Mesendoderm (in vitro differentiated cells): ENCODE results near the gene SDK1.

Experiments used
- DNase-seq: peaks from one replicate; pipeline ENCODE4 v3.0.0; 2013
- H2AK5ac ChIP-seq: 2 replicates; pipeline ENCODE4 v1.6.1; 2013; ENCODE audit warnings: low read length, inconsistent platforms
- H2BK120ac ChIP-seq: 2 replicates; pipeline ENCODE4 v1.6.1; 2013; ENCODE audit warnings: low read depth, mild to moderate bottlenecking, low read length, moderate library complexity, mixed read lengths
- H2BK15ac ChIP-seq: replicated peaks from 2 replicates; pipeline ENCODE4 v1.6.1; 2013; ENCODE audit warnings: low read depth, mild to moderate bottlenecking, moderate library complexity
- H2BK5ac ChIP-seq: 2 replicates; pipeline ENCODE4 v1.6.1; 2013; ENCODE audit warnings: low read length, inconsistent platforms
- H3K18ac ChIP-seq: 2 replicates; pipeline ENCODE4 v1.6.1; 2013; ENCODE audit warnings: mild to moderate bottlenecking, low read length, mixed read lengths
- H3K23ac ChIP-seq: one replicate; pipeline ENCODE4 v1.6.1; 2013; ENCODE audit warnings: low read length
- H3K27ac ChIP-seq: 2 replicates; pipeline ENCODE4 v1.5.1; 2013; ENCODE audit warnings: low read depth, mild to moderate bottlenecking, inconsistent platforms, low read length, moderate library complexity
- H3K27me3 ChIP-seq: 2 replicates; pipeline ENCODE4 v1.6.1; 2013; ENCODE audit warnings: low read length, control low read depth, mild to moderate bottlenecking, inconsistent platforms; ENCODE audit not compliant: insufficient read depth, poor library complexity
- H3K36me3 ChIP-seq: 2 replicates; pipeline ENCODE4 v1.6.1; 2013; ENCODE audit warnings: low read length, inconsistent platforms; ENCODE audit not compliant: control insufficient read depth, insufficient read depth
- H3K4ac ChIP-seq: one replicate; pipeline ENCODE4 v1.6.1; 2013; ENCODE audit warnings: low read depth, mild to moderate bottlenecking, low read length, moderate library complexity
- H3K4me1 ChIP-seq: 2 replicates; pipeline ENCODE4 v1.6.1; 2013; ENCODE audit warnings: low read depth, low read length, inconsistent platforms; ENCODE audit not compliant: control insufficient read depth
- H3K4me2 ChIP-seq: 2 replicates; pipeline ENCODE4 v1.6.1; 2013; ENCODE audit warnings: low read length
- H3K4me3 ChIP-seq: 2 replicates; pipeline ENCODE4 v1.5.1; 2013; ENCODE audit warnings: mild to moderate bottlenecking, low read length
- H3K56ac ChIP-seq: one replicate; pipeline ENCODE4 v1.6.1; 2013; ENCODE audit warnings: low read length
- H3K79me1 ChIP-seq: 2 replicates; pipeline ENCODE4 v1.6.1; 2013; ENCODE audit warnings: low read length, inconsistent platforms
- H3K79me2 ChIP-seq: 2 replicates; pipeline ENCODE4 v1.6.1; 2013; ENCODE audit warnings: mild to moderate bottlenecking, low read length; ENCODE audit not compliant: control insufficient read depth, insufficient read depth
- H3K9ac ChIP-seq: 2 replicates; pipeline ENCODE4 v1.6.1; 2013; ENCODE audit warnings: low read length, inconsistent platforms
- H4K5ac ChIP-seq: one replicate; pipeline ENCODE4 v1.6.1; 2013; ENCODE audit warnings: low read length
- H4K8ac ChIP-seq: one replicate; pipeline ENCODE4 v1.6.1; 2013; ENCODE audit warnings: low read depth, mild to moderate bottlenecking, control low read depth, low read length, moderate library complexity
- WGBS: extraction: QIAGEN DNeasy Blood & Tissue Kit; methylation state at CpG from one replicate; pipeline ENCODE4 v1.1.7; 2013; ENCODE audit warnings: low lambda C conversion rate, missing lambda C conversion rate; ENCODE audit not compliant: insufficient coverage; ENCODE audit errors: extremely low coverage; 5-methylcytosine and 5-hydroxymethylcytosine counted together

SDK1 gene

GRCh38 chr7:3282457-3282856 is 18.6 kb upstream of the SDK1 start:
- Histone ChIP-seq H3K18ac (no peak overlapping the region), H3K56ac (no peak overlapping the region), H3K27ac (no peak overlapping the region), H2AK5ac (no peak overlapping the region), H3K79me1 (no peaks in the 10 kb centered on the region), H3K27me3 (no peaks in the 10 kb centered on the region), H4K8ac (no peak overlapping the region), H4K5ac (no peak overlapping the region), H3K79me2 (no peaks in the 10 kb centered on the region), H3K36me3 (no peaks in the 10 kb centered on the region), H2BK120ac (no peak overlapping the region), H3K9ac (no peak overlapping the region), H2BK15ac (no peak overlapping the region), H3K23ac (no peak overlapping the region), H3K4me3 (no peak overlapping the region), H3K4me1 (no peaks in the 10 kb centered on the region), H3K4ac (no peak overlapping the region), H2BK5ac (no peak overlapping the region), H3K4me2 (no peak overlapping the region)
- no peak for DNase-seq
- no CpG with 5 or more reads among the region's 7 CpGs for WGBS

- no peak overlapping the region for H3K4me3 ChIP-seq
- H3K27ac ChIP-seq = no peak overlapping the region
- DNase-seq = no peak
- no peak overlapping the region for H4K8ac ChIP-seq
- no peaks in the 10 kb centered on the region for H3K27me3 ChIP-seq
- no CpG with 5 or more reads among the region's 5 CpGs for WGBS
- H2BK15ac ChIP-seq = no peak overlapping the region
- H2AK5ac ChIP-seq = no peak overlapping the region
- no peak overlapping the region for H2BK120ac ChIP-seq
- H4K5ac ChIP-seq = no peak overlapping the region
- no peak overlapping the region for H3K9ac ChIP-seq
- no peaks in the 10 kb centered on the region for H3K79me2 ChIP-seq
- H2BK5ac ChIP-seq = no peak overlapping the region
- no peak overlapping the region for H3K4ac ChIP-seq
- no peaks in the 10 kb centered on the region for H3K36me3 ChIP-seq
- no peak overlapping the region for H3K18ac ChIP-seq
- H3K4me1 ChIP-seq = no peaks in the 10 kb centered on the region
- H3K23ac ChIP-seq = no peak overlapping the region
- H3K4me2 ChIP-seq = no peak overlapping the region
- H3K79me1 ChIP-seq = no peaks in the 10 kb centered on the region
- no peak overlapping the region for H3K56ac ChIP-seq
Measured at GRCh38 chr7:3283130-3283704, 17.8 kb upstream of the SDK1 start.

GRCh38 chr7:3285652-3286051 is 15.4 kb upstream of the SDK1 start:
- Histone ChIP-seq H3K27me3 (no peaks in the 10 kb centered on the region), H3K36me3 (no peaks in the 10 kb centered on the region), H2BK15ac (no peak overlapping the region), H3K79me2 (no peaks in the 10 kb centered on the region), H3K27ac (no peak overlapping the region), H3K9ac (no peak overlapping the region), H4K8ac (no peak overlapping the region), H3K79me1 (no peaks in the 10 kb centered on the region), H3K4me3 (no peak overlapping the region), H2AK5ac (no peak overlapping the region), H3K4me1 (no peaks in the 10 kb centered on the region), H3K56ac (no peak overlapping the region), H4K5ac (no peak overlapping the region), H2BK120ac (no peak overlapping the region), H2BK5ac (no peak overlapping the region), H3K4ac (no peak overlapping the region), H3K23ac (no peak overlapping the region), H3K18ac (no peak overlapping the region), H3K4me2 (no peak overlapping the region)
- no peak for DNase-seq
- no CpG with 5 or more reads among the region's 10 CpGs for WGBS

GRCh38 chr7:3289996-3290395 is 11.1 kb upstream of the SDK1 start:
- Histone ChIP-seq H4K5ac (no peak overlapping the region), H2AK5ac (no peak overlapping the region), H3K9ac (no peak overlapping the region), H3K4ac (no peak overlapping the region), H3K79me1 (no peaks in the 10 kb centered on the region), H2BK15ac (no peak overlapping the region), H4K8ac (no peak overlapping the region), H3K4me1 (no peaks in the 10 kb centered on the region), H3K79me2 (no peaks in the 10 kb centered on the region), H3K4me3 (no peak overlapping the region), H3K56ac (no peak overlapping the region), H3K18ac (no peak overlapping the region), H2BK5ac (no peak overlapping the region), H3K36me3 (no peaks in the 10 kb centered on the region), H3K27ac (no peak overlapping the region), H3K4me2 (no peak overlapping the region), H3K27me3 (no peaks in the 10 kb centered on the region), H3K23ac (no peak overlapping the region), H2BK120ac (no peak overlapping the region)
- WGBS = no CpG with 5 or more reads among the region's 2 CpGs
- no peak for DNase-seq

GRCh38 chr7:3292694-3293093 is 8.4 kb upstream of the SDK1 start:
- no peak for DNase-seq
- Histone ChIP-seq H2BK120ac (no peak overlapping the region), H4K8ac (no peak overlapping the region), H3K27me3 (no peaks in the 10 kb centered on the region), H3K4me2 (no peak overlapping the region), H2BK5ac (no peak overlapping the region), H3K9ac (no peak overlapping the region), H3K18ac (no peak overlapping the region), H4K5ac (no peak overlapping the region), H3K4me1 (no peaks in the 10 kb centered on the region), H3K79me1 (no peaks in the 10 kb centered on the region), H3K4me3 (no peak overlapping the region), H3K23ac (no peak overlapping the region), H3K56ac (no peak overlapping the region), H3K4ac (no peak overlapping the region), H3K27ac (no peak overlapping the region), H3K79me2 (no peaks in the 10 kb centered on the region), H2BK15ac (no peak overlapping the region), H3K36me3 (no peaks in the 10 kb centered on the region), H2AK5ac (no peak overlapping the region)
- WGBS = no CpG with 5 or more reads among the region's 7 CpGs

- DNase-seq = peak; percentile 11
- no peak overlapping the region for H2BK15ac ChIP-seq
- H2AK5ac ChIP-seq = no peak overlapping the region
- H3K18ac ChIP-seq = no peak overlapping the region
- H3K4ac ChIP-seq = no peak overlapping the region
- no CpG with 5 or more reads among the region's 10 CpGs for whole genome bisulfite sequencing
- H3K4me2 ChIP-seq = no peak overlapping the region
- no peaks in the 10 kb centered on the region for H3K27me3 ChIP-seq
- H4K8ac ChIP-seq = no peak overlapping the region
- H4K5ac ChIP-seq = no peak overlapping the region
- no peaks in the 10 kb centered on the region for H3K79me2 ChIP-seq
- H3K4me1 ChIP-seq = no peaks in the 10 kb centered on the region
- H2BK120ac ChIP-seq = no peak overlapping the region
- H2BK5ac ChIP-seq = no peak overlapping the region
- no peak overlapping the region for H3K27ac ChIP-seq
- no peak overlapping the region for H3K4me3 ChIP-seq
- H3K9ac ChIP-seq = no peak overlapping the region
- H3K36me3 ChIP-seq = no peaks in the 10 kb centered on the region
- no peaks in the 10 kb centered on the region for H3K79me1 ChIP-seq
- no peak overlapping the region for H3K56ac ChIP-seq
- no peak overlapping the region for H3K23ac ChIP-seq
Measured at GRCh38 chr7:3294432-3295100, 6.5 kb upstream of the SDK1 start.
